ENCODE measurements around the gene TNFSF18.

DNA sequence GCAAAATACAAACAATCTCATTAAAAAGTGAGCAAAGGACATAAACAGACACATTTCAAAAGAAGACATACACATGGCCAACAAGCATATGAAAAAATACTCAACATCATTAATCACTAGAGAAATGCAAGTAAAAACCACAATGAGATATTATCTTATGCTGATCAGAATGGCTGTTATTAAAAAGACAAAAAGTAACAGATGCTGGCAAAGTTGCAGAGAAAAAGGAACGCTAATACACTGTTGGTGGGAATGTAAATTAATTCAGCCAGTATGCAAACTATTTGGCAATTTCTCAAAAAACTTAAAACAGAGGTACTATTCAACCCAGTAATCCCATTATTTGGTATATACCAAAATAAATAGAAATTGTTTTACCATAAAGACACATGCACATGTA, 32.2 kb upstream of the TNFSF18 start:
- TF ChIP-seq MXI1 (conservative IDR thresholded peaks at IDR 0.05; ENCODE audit: poor library complexity, severe bottlenecking) (no peak), EZH2 (IDR thresholded peaks at IDR 0.05; ENCODE audit: borderline replicate concordance, insufficient read depth, low read length, poor library complexity, severe bottlenecking) (no peak), RAD21 (conservative IDR thresholded peaks at IDR 0.05) (no peak)
- TF ChIP-seq, protein P1, sequence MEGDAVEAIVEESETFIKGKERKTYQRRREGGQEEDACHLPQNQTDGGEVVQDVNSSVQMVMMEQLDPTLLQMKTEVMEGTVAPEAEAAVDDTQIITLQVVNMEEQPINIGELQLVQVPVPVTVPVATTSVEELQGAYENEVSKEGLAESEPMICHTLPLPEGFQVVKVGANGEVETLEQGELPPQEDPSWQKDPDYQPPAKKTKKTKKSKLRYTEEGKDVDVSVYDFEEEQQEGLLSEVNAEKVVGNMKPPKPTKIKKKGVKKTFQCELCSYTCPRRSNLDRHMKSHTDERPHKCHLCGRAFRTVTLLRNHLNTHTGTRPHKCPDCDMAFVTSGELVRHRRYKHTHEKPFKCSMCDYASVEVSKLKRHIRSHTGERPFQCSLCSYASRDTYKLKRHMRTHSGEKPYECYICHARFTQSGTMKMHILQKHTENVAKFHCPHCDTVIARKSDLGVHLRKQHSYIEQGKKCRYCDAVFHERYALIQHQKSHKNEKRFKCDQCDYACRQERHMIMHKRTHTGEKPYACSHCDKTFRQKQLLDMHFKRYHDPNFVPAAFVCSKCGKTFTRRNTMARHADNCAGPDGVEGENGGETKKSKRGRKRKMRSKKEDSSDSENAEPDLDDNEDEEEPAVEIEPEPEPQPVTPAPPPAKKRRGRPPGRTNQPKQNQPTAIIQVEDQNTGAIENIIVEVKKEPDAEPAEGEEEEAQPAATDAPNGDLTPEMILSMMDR (IDR thresholded peaks at IDR 0.05; ENCODE audit: poor library complexity, severe bottlenecking): no peak

Measured in neural cell (in vitro differentiated cells).